SJSA1 (cell line): Measurements from ENCODE around the gene RGR. TPM values are rescaled to one million over a fixed set of nuclear protein-coding genes. Genes with fewer than 3 reads are reported as not detected.
"Not testable (repeated sequence)": the region's sequence is repeated elsewhere in the genome, so short reads cannot be mapped to it uniquely, and the experiment has no call there.

ENCODE experiments used
- DNase-seq, 2 experiments: peaks; one replicate each; pipeline ENCODE4 v3.0.0-alpha.2; 2015 to 2020; ENCODE audit warnings: low spot score in 2 of 2, low read depth in 1 of 2
- H3K27ac ChIP-seq: fragments of 250-450 bp; sonication (Bioruptor Pico); 2 replicates; pipeline ENCODE4 v1.5.1; 2020; ENCODE audit warnings: mild to moderate bottlenecking, moderate library complexity
- H3K27me3 ChIP-seq: fragments of 250-450 bp; sonication (Bioruptor Pico); replicated peaks from 2 replicates; pipeline ENCODE4 v1.5.1; 2020; ENCODE audit warnings: mild to moderate bottlenecking, moderate library complexity
- H3K36me3 ChIP-seq: fragments of 250-450 bp; sonication (Bioruptor Pico); 2 replicates; pipeline ENCODE4 v1.5.1; 2020; ENCODE audit warnings: mild to moderate bottlenecking
- H3K4me1 ChIP-seq: fragments of 250-450 bp; sonication (Bioruptor Pico); replicated peaks from 2 replicates; pipeline ENCODE4 v1.6.1; 2021; ENCODE audit warnings: mild to moderate bottlenecking
- H3K4me3 ChIP-seq: fragments of 250-450 bp; sonication (Bioruptor Pico); 2 replicates; pipeline ENCODE4 v1.5.1; 2020; ENCODE audit warnings: mild to moderate bottlenecking
- H3K9me3 ChIP-seq: fragments of 250-450 bp; sonication (Bioruptor Pico); replicated peaks from 2 replicates; pipeline ENCODE4 v1.5.1; 2020; ENCODE audit warnings: mild to moderate bottlenecking
- total RNA-seq: library from RNA; depleted of rRNA; stranded (reverse); fragments of >200 nt; shearing (Covaris generic); gene quantifications from 2 replicates; pipeline ENCODE4 v1.2.3, GENCODE V29; 2014

RGR gene
- total RNA-seq, 1 experiment from 2014 or later, result not detected

DNA sequence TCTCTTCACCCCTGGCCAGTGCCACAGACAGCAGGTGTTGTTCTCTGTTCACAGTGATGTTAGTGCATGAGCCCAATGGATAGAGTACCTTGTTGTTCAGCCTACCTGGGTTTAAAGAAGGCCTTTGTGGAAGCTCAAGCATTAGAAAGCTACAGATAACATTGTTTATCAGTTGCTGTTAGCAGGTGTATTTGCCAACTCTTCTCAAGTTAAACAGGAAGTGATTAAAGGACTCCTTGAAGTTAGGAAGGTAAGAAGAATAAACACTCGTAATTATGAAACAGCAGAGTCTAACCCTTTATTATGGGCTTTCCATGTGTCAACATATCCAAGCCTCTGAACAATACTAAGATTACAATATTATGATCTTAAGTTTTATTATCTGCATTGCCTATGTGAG is 25.9 kb downstream of the RGR start:
- no peaks in the 10 kb centered on the region for H3K27me3 ChIP-seq

DNA sequence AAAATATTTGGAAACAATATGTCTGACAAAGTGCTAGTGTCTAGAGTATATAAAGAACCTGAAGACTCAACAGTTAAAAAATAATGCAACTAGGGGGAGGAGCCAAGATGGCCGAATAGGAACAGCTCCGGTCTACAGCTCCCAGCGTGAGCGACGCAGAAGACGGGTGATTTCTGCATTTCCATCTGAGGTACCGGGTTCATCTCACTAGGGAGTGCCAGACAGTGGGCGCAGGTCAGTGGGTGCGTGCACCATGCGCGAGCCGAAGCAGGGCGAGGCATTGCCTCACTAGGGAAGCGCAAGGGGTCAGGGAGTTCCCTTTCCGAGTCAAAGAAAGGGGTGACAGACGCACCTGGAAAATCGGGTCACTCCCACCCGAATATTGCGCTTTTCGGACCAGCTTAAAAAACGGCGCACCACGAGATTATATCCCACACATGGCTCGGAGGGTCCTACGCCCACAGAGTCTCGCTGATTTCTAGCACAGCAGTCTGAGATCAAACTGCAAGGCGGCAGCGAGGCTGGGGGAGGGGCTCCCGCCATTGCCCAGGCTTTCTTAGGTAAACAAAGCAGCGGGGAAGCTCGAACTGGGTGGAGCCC is 35.1 kb downstream of the RGR start:
- not testable (repeated sequence) for H3K36me3 ChIP-seq, DNase-seq, H3K9me3 ChIP-seq, H3K4me1 ChIP-seq, H3K4me3 ChIP-seq, H3K27ac ChIP-seq, H3K27me3 ChIP-seq

More for the DNA sequence above, 25.9 kb downstream of the RGR start:
- Histone ChIP-seq H3K4me1 (peaks cover 29% of the 10 kb centered on the region), H3K4me3 (no peak overlapping the region), H3K9me3 (no peaks in the 10 kb centered on the region), H3K27ac (no peak overlapping the region), H3K36me3 (no peaks in the 10 kb centered on the region)
- no peak for DNase-seq

DNA sequence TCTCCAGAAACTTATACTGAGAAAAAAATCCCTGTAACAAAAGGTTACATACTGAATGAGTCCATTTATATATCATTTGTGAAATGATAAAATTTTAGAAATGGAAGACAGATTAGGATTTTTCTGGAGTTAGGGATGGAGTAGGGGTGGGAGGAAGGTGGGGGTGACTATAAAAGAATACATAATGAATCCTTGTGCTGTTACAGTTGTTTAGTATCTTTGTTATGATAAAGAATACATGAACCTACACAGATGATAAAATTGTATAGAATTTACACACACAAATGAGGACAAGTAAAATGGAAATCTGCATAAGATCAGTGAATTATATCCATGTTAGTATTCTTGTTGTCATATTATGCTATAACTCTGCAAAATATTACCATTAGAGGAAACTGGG is 41.8 kb downstream of the RGR start:
- Histone ChIP-seq H3K4me3 (no peak overlapping the region), H3K36me3 (no peaks in the 10 kb centered on the region), H3K9me3 (no peaks in the 10 kb centered on the region; the same call in 1 of the 2 replicates), H3K27me3 (no peaks in the 10 kb centered on the region; the same call in 1 of the 2 replicates), H3K27ac (no peak overlapping the region), H3K4me1 (no peaks in the 10 kb centered on the region)
- no peak for DNase-seq

GRCh38 chr10:84288151-84288550 is 43.3 kb downstream of the RGR start:
- H3K27me3 ChIP-seq, result no peaks in the 10 kb centered on the region; the same call in 1 of the 2 replicates
- H3K9me3 ChIP-seq, result no peaks in the 10 kb centered on the region; the same call in 1 of the 2 replicates
- H3K4me1 ChIP-seq, result no peaks in the 10 kb centered on the region
- no peaks in the 10 kb centered on the region for H3K36me3 ChIP-seq
- no peak overlapping the region for H3K27ac ChIP-seq
- H3K4me3 ChIP-seq, result no peak overlapping the region
- no peak for DNase-seq

GRCh38 chr10:84289521-84290200 is 44.8 kb downstream of the RGR start:
- no peak for DNase-seq
- Histone ChIP-seq H3K4me1 (peaks cover 13% of the 10 kb centered on the region), H3K4me3 (no peak overlapping the region), H3K27ac (no peak overlapping the region), H3K9me3 (no peaks in the 10 kb centered on the region; the same call in 1 of the 2 replicates), H3K36me3 (no peaks in the 10 kb centered on the region), H3K27me3 (no peaks in the 10 kb centered on the region; the same call in 1 of the 2 replicates)

GRCh38 chr10:84290235-84290634 is 45.4 kb downstream of the RGR start:
- H3K9me3 ChIP-seq, result no peaks in the 10 kb centered on the region; the same call in 1 of the 2 replicates
- no peak for DNase-seq
- H3K27ac ChIP-seq, result no peak overlapping the region
- no peaks in the 10 kb centered on the region for H3K36me3 ChIP-seq
- H3K27me3 ChIP-seq, result no peaks in the 10 kb centered on the region; the same call in 1 of the 2 replicates
- H3K4me3 ChIP-seq, result no peak overlapping the region
- H3K4me1 ChIP-seq, result peaks cover 19% of the 10 kb centered on the region

GRCh38 chr10:84291384-84291783 is 46.5 kb downstream of the RGR start:
- Histone ChIP-seq H3K27ac (no peak overlapping the region), H3K4me3 (no peak overlapping the region), H3K27me3 (no peaks in the 10 kb centered on the region; the same call in 1 of the 2 replicates), H3K4me1 (peaks cover 30% of the 10 kb centered on the region), H3K36me3 (no peaks in the 10 kb centered on the region), H3K9me3 (no peaks in the 10 kb centered on the region; the same call in 1 of the 2 replicates)
- DNase-seq, result peak in 1 of 2 experiments; percentile 42

- no peaks in the 10 kb centered on the region for H3K9me3 ChIP-seq
- no peak for DNase-seq
These were observed 47.6 kb downstream of the RGR start for GRCh38 chr10:84292502-84292901.

DNA sequence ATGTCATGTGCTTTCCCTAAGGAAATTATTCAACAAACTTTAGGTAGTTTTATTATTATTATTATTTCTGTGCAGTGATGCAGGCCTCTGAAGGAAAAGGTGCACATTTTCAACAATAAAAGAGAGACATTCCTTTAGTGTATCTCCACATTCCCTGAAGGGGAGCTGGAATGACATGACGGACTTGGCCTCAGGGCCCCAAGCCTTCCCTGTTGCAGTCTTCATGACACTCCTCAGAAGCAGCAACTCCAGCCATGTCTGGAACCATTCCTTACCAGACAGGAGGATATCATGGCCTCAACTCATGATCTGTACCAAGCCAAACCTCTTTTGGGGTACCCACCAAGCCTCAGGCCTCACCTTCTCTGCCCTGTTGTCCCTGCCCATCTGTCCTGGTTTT is 48.3 kb downstream of the RGR start:
- peaks cover 44% of the 10 kb centered on the region for H3K4me1 ChIP-seq
- H3K9me3 ChIP-seq, result no peaks in the 10 kb centered on the region
- H3K4me3 ChIP-seq, result no peak overlapping the region
- no peaks in the 10 kb centered on the region for H3K36me3 ChIP-seq
- no peak overlapping the region for H3K27ac ChIP-seq
- DNase-seq, result no peak
- no peaks in the 10 kb centered on the region; the same call in 1 of the 2 replicates for H3K27me3 ChIP-seq

More at GRCh38 chr10:84292502-84292901, 47.6 kb downstream of the RGR start:
- Histone ChIP-seq H3K27me3 (no peaks in the 10 kb centered on the region; the same call in 1 of the 2 replicates), H3K4me1 (peaks cover 37% of the 10 kb centered on the region), H3K4me3 (no peak overlapping the region), H3K36me3 (no peaks in the 10 kb centered on the region), H3K27ac (no peak overlapping the region)

DNA sequence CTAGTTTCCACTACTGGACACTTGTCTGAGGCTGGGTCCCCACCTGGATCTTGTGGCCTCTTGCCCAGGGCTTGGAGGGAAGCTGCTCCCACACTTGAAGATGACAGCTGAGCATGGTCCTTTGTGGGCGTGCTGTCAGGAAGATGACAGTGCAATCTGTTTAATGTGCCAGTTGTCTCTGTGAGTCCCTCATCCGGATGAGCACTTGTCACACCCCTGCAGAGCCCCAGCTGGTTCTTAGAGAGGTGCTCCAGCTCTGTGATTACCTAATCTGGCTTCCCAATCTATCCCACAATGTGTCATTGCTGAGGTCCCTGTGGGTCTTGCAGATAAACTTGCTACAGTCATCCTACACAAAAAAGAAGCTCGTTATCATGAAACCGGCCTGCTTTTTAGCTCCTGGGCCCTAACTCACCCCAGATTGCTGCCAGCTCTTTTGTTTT is 48.7 kb downstream of the RGR start:
- H3K36me3 ChIP-seq, result no peaks in the 10 kb centered on the region
- no peak overlapping the region for H3K4me3 ChIP-seq
- H3K27me3 ChIP-seq, result no peaks in the 10 kb centered on the region; the same call in 1 of the 2 replicates
- DNase-seq, result no peak
- peaks cover 48% of the 10 kb centered on the region for H3K4me1 ChIP-seq
- no peaks in the 10 kb centered on the region for H3K9me3 ChIP-seq
- H3K27ac ChIP-seq, result no peak overlapping the region

DNA sequence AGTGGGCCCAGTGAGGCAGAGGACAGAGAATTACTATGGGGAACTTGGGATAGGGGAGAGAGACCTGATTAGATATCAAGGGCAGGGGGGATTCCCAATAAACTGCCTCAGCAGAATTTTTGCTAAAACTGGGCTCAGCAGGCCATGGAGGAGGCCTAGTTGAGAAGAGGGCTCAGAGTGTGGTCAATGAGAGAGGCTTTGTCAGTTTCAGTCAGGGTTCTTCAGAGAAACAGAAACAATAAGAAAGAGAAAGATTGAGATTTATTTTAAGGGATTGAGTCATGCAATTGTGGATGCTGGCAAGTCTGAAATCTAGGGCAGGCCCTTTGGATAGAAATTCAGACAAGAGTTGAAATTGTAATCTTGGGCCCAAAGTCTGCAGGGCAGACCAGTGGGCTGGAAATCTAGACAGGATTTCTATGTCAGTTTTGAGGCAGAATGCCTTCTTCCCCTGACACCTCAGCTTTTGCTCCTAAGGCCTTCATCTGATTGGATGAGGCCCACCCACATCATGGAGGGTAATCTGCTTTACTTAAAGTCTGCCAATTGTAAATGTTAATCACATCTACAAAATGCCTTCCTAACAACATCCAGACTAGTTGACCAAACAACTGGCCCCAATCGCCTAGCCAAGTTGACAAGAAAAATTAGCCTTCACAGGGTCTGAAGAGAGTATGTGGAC is 50.1 kb downstream of the RGR start:
- H3K27ac ChIP-seq, result peak overlapping the region; percentile 94

DNA sequence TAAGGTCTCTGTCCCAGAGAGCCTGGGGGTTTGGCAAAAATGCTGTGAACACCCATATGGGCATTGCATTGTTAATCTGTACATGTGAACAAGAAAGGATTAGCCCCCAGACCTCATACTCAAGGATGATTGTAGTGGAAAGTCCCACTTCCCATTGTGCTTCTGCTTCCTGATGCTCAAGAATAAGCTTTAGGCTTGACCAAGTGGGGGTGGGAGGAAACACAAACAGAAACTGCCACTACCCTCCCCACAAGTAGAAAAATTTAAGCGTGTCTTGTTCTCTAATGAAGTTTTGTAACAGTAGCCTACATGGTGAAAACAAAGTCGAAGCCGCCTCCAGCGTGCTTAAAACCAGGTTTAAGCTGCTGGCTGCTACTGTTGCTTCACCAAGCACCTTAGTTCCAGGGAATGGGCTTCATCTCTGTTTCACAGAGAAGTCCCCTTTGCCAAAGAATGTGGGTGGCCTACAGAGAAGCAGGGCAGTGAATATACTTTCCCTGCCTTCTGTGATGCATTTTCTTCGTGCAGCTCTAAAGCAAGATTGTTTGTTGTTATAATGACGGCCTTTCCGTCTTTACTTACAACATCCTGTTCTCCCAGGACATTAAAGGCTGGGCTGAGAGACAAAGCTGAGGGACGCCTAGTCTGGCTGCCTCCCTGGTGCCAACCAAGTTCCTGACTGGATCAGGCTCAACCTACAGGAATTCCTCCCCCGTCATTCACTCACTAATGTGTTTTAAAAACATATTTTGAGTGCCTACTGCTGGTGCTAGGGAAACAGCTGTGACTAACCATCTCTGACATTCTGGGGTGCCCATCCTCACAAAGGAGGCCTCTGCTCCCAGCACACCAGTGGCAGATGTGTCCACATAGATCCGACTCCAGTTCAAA is 51.5 kb downstream of the RGR start:
- peak; percentile 96 to 97 for DNase-seq
- Histone ChIP-seq H3K27me3 (no peaks in the 10 kb centered on the region), H3K27ac (peak overlapping the region; percentile 94), H3K4me1 (peaks cover 59% of the 10 kb centered on the region), H3K36me3 (no peaks in the 10 kb centered on the region), H3K4me3 (no peak overlapping the region), H3K9me3 (no peaks in the 10 kb centered on the region)

More for the DNA sequence above, 50.1 kb downstream of the RGR start:
- H3K4me1 ChIP-seq, result peaks cover 59% of the 10 kb centered on the region
- no peaks in the 10 kb centered on the region for H3K36me3 ChIP-seq
- H3K4me3 ChIP-seq, result no peak overlapping the region
- no peaks in the 10 kb centered on the region for H3K9me3 ChIP-seq
- peak in 1 of 2 experiments; percentile 66 for DNase-seq
- no peaks in the 10 kb centered on the region for H3K27me3 ChIP-seq

DNA sequence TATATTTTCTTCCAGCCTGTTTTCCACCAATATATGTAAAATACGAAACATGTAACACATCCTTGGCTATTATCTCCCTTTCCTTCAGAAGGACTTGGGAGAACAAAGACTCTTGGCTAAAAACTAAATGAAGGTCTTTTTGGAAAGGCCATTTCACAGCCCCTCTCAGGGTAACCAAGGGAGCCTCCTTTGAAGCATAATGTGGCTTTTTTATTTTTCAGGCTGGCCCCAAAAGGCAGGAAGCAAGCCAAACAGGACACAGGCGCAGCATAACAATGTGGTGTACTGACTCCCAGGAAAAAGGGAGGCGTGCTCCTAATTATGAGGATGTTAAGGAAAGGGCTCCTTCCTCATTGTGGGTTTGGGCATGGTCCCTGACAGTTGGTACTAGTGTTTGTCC is 53.2 kb downstream of the RGR start:
- H3K4me3 ChIP-seq, result no peak overlapping the region
- no peaks in the 10 kb centered on the region for H3K9me3 ChIP-seq
- peaks cover 59% of the 10 kb centered on the region for H3K4me1 ChIP-seq
- H3K27me3 ChIP-seq, result no peaks in the 10 kb centered on the region
- DNase-seq, result no peak
- peak overlapping the region; percentile 94 for H3K27ac ChIP-seq
- H3K36me3 ChIP-seq, result no peaks in the 10 kb centered on the region
